ENCODE results near the gene TIGD4.
A peak's percentile ranks its signal among the peaks of the same experiment; 100 is the strongest.

Gene TIGD4

GRCh38 chr4:152779513-152780266 lies at the start of gene TIGD4, which contains the start of gene ARFIP1:
TIGD4 (minus strand) TSS chr4:152779730; CDS start chr4:152771004, 8,726 bp downstream.
ARFIP1 (plus strand) TSS chr4:152779954; CDS start chr4:152829634, 49,680 bp downstream.
- DNase-seq (ENCODE audit: low read depth, low spot score) = peak; percentile 85

DNA sequence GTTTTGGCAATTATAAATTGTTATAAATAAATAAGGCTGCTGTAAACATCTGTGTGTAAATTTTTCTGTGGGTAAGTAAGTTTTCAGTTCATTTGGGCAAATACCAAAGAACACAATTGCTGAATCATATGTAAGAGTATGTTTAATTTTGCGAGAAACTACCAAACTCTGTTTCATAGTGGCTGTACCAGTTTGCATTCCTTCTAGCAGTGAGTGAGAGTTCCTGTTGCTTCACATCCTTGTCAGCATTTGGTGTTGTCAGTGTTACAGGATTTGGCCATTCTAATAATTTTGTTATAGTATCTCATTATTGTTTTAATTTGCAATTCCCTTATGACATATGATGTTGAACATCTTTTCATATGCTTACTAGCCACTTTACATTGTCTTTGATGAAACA lies 48.6 kb upstream of the TIGD4 start:
- no peak for DNase-seq (ENCODE audit: low read depth, low spot score)

- DNase-seq (ENCODE audit: low read depth, low spot score) = no peak
Measured at GRCh38 chr4:152825336-152825735, 45.8 kb upstream of the TIGD4 start.

DNA sequence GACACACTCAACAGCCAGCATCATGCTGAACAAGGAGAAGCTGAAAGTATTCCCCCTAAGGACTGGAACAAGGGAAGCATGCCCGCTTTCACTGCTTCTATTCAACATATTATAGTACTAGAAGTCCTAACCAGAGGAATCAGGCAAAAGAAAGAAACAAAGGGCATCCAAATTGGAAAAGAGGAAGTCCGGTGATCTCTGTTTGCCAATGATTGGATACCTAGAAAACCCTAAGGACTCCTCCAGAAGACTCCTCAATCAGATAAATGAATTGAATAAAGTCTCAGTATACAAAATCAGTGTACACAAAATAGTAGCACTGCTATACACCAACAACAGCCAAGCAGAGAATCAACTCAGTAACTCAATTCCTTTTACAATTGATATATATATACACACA lies 45.0 kb upstream of the TIGD4 start:
- no peak for DNase-seq (ENCODE audit: low read depth, low spot score)

- DNase-seq (ENCODE audit: low read depth, low spot score) = no peak
Measured at GRCh38 chr4:152822323-152822722, 42.8 kb upstream of the TIGD4 start.

DNA sequence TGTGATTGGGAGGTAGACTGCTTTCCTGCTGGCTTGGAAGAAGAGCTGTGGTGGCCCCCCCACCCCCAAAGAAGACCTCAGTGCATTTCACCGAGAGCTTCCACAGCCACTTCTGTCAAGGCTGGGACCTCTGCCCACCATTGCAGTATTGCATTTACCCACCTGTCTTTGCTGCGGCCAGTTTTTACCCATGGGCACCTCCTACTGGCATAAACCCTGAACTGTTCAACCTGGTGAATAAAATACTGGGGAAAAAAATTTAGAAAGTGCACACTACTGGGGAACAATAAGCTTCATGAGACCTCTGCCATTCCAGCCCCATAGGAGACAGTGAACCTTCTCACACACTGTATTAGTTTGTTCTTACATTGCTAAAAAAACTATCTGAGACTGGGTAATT lies 40.5 kb upstream of the TIGD4 start:
- no peak for DNase-seq (ENCODE audit: low read depth, low spot score)

DNA sequence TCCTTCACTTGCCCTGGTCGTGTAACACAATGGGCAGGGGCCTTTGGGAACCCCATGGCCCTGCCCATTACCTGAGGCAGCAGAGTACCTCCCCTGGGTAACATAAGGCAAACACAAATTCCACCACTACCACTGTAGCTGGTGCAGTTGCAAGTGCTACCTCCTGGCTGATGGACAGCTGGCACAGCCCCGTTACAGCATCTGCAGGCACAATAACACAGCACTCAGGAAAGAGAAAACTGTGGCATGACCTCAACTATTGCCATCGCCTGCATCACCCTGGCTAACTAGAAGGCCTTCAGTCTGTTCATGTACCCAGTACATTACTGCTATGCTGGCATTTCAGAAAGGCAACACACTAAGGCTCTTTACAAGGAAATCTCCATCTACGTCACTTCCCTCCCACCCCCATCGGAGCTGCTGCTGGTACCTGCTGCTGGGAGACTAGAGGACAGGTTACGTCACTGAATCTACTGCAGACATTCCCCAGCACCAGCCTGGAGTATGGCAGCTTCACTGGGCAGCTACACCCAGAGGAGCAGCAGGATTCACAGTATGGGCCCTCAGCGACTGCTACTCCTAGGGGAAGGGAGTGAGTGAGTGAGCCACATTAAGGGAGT lies 39.6 kb upstream of the TIGD4 start:
- DNase-seq (ENCODE audit: low read depth, low spot score) = no peak

GRCh38 chr4:152817331-152817730 lies 37.8 kb upstream of the TIGD4 start:
- DNase-seq (ENCODE audit: low read depth, low spot score) = no peak

DNA sequence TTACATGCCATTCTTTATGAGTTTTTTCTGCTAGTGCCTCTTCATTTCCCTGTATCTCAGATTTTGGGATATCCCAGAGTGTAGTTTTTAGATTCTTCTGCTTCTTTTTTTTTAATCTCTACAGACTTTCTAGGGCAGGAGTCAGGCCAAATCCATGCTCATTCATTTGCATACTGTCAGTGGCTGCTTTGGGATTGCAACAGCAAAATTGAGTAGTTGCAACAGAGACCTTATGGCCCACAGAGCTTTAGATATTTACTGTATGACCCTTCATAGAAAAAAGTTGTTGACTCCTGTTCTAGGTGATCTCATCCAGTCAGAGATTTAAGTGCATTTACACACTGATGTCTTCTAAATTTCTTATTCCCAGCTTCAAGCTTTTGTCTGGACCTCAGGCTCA lies 35.5 kb upstream of the TIGD4 start:
- no peak for DNase-seq (ENCODE audit: low read depth, low spot score)

- DNase-seq (ENCODE audit: low read depth, low spot score) = no peak
Measured at GRCh38 chr4:152810715-152811287, 31.3 kb upstream of the TIGD4 start.

GRCh38 chr4:152808670-152809069 lies 29.1 kb upstream of the TIGD4 start:
- no peak for DNase-seq (ENCODE audit: low read depth, low spot score)

DNA sequence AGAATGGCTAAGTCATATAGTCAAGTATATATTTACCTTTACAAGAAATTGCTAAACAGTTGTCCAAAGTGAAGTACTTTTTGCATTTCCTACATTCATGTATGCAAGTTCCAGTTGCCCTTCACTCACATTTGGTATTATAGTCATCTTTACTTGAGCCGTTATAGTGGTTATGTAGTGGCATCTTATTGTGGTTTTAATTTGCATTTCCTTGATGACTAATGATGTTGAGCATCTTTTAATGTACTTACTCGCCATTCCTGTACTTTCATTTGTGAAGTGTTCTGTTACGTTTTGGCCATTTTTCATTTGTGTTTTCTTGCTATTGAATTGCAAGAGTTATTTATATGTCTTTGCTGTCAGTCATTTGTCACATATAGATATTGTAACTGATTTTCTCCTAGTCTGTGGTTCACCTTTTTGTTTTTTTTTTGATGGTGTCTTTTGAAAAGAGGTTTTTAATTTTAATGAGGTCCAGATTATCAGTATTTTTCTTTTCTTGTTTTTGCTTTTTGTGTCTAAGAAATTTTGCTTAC lies 27.8 kb upstream of the TIGD4 start:
- DNase-seq (ENCODE audit: low read depth, low spot score) = no peak

DNA sequence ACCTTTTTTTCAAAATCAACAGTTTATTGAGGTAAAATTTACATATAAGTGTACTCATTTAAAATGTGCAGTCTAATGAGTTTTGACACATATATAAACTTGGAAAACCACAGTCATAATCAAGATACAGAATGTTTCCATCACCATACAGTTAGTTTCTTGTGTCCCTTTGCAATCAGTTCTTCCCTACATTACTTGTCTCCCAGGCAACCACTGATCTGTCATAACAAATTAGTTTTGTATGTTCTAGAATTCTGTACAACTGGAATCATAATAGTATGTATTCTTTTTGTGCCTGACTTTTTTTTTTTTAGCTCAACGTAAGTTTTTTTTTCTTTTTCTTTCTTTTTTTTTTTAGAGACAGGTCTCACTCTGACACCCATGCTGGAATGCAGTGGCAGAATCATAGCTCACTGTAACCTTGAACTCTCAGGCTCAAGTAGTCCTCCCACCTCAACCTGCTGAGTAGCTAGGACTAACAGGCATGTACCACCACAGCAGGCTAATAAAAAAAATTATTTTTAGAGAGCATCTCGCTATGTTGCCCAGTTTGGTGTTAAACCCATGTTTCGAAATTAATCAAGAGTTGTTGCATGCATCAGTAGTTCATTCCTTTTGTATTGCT lies 27.1 kb upstream of the TIGD4 start:
- DNase-seq (ENCODE audit: low read depth, low spot score) = no peak

- no peak for DNase-seq (ENCODE audit: low read depth, low spot score)
Measured at GRCh38 chr4:152805818-152806217, 26.3 kb upstream of the TIGD4 start.

DNA sequence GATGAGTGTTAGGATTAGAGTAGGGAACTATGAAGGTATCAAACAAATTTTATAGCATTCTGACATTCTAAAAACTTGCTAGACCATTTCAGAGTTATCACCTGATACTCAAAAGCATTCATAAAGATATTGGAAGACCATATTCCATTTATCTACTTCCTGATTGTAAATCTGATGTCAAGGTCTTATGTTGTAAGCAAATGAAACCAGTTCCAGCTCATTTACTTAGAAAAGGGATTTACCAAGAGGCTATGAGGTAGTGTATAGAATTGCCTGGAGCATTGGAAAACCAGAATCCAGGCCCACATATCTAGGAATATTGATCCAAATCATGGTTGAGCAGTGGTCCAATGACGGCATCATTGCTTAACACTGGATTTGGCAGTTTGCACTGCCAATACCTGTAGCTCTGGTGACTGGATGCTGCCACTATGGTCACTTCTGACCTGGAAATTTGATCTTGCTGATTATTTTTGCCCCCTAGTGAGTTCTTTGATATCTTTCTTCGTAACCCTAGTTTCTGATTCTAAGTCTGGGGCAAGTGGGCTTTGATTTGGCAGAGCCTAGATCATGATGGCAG lies 25.6 kb upstream of the TIGD4 start:
- DNase-seq (ENCODE audit: low read depth, low spot score) = no peak

DNA sequence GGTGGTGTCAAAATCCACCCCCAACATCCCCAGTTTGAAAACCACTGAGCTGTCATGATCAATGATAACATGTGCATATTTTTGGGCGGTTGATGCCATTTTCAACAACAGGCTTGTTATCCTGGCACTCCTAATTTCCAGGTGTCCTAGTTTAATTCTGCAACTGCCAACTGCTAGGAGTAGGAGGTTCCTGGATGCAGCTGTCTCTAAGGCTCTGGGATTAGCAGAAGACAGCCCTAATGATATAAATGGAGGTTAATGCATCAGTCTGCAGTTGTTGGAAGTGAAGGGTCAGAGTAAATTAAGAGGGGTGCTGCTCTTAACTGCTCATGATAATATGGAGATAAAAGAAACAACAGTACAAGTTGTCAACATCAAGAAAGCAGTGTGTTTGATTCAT lies 24.0 kb upstream of the TIGD4 start:
- DNase-seq (ENCODE audit: low read depth, low spot score) = no peak

GRCh38 chr4:152795891-152796290 lies 16.4 kb upstream of the TIGD4 start:
- no peak for DNase-seq (ENCODE audit: low read depth, low spot score)

- no peak for DNase-seq (ENCODE audit: low read depth, low spot score)
Measured at GRCh38 chr4:152786627-152787026, 7.1 kb upstream of the TIGD4 start.

GRCh38 chr4:152785639-152786615 lies 6.4 kb upstream of the TIGD4 start:
- DNase-seq (ENCODE audit: low read depth, low spot score) = no peak

DNA sequence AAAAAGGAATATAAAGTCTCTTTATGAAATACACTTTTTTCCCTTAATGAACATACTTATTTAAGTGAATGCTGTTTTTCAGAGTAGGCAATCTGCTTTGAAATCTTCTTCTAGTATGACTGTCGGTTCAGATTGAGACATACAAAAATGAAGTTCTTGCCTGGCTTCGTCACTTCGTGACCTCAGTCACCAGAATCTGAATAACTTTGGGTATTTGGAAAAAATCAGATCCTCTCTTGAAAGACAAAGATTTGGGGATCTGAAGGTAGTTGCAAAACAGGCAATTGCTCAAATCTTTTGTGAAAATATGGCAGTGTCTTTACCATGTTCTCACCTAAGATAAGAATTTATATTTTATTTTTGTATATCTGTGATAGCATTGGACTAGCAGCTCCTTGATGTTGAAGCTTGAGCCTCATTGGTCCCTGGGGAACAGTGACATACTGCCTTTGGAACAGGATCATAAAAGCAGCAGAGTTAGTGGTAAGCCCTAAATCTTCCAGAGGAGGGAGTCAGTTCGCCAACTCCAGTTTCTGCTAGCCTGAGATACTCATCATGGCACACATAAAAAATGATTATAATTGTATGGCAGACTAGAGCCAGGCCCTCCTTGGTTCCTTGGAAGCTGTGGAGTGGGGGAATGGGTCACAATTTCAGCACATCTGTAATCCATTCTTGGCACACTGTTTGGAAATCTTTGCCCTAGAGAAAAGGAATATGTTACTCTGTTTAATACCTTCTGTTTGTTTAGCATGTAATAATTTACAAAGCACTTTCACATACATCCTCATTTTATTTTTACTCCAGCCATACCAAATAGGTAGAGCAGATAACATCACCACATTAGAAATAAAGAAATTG lies 5.2 kb upstream of the TIGD4 start:
- no peak for DNase-seq (ENCODE audit: low read depth, low spot score)
